AG09319 (cell line): ENCODE results near the gene MOB3B.

Experiments
- DNase-seq: peaks from one replicate; pipeline ENCODE4 v3.0.0-alpha.2; 2010; ENCODE audit warnings: low read depth; ENCODE audit errors: extremely low read depth
- TF ChIP-seq, protein P1 (sequence below): IDR thresholded peaks from 2 replicates; pipeline ENCODE4 v1.5.1; 2011; ENCODE audit warnings: low read depth, mild to moderate bottlenecking, inconsistent platforms, low read length, moderate library complexity

Gene MOB3B

DNA sequence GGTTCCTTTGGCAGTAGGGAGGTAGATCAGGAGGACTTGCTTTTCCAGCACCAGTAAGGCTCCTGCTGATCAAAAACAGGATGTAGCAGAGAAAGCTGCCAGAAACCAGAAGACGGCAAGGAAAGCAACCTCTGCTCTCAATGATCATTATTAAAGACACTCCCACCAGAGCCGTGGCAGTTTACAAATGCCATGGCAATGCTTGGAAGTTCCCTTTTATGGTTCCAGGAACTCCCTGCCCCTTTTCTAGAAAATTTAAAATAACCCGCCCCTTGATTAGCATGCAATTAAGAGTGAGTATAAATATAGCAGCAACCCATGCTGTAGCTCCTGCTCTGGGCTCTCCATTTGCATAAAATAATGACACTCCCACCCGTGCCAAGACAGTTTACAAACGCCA lies 248.8 kb downstream of the MOB3B start:
- TF ChIP-seq, protein P1, sequence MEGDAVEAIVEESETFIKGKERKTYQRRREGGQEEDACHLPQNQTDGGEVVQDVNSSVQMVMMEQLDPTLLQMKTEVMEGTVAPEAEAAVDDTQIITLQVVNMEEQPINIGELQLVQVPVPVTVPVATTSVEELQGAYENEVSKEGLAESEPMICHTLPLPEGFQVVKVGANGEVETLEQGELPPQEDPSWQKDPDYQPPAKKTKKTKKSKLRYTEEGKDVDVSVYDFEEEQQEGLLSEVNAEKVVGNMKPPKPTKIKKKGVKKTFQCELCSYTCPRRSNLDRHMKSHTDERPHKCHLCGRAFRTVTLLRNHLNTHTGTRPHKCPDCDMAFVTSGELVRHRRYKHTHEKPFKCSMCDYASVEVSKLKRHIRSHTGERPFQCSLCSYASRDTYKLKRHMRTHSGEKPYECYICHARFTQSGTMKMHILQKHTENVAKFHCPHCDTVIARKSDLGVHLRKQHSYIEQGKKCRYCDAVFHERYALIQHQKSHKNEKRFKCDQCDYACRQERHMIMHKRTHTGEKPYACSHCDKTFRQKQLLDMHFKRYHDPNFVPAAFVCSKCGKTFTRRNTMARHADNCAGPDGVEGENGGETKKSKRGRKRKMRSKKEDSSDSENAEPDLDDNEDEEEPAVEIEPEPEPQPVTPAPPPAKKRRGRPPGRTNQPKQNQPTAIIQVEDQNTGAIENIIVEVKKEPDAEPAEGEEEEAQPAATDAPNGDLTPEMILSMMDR = no peak
- DNase-seq = no peak

DNA sequence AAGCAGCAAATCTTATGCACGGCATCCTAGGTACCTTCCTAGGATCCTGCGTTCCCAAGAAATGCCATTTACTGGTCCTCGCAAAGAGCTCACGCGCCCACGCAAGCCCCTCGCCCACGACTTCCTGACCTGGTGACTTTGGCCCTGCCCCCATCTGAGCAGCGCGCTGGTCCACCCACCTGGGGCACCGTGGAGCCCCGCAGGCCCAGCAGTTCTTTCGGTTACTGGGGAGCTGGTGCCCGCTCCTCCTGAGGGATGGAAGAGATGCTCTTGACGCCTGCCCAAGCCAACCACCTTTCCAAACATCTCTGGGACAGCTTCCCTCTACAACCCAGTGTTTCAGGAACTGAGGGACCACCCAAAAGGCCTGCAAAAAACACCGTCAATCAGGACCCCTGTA lies 249.4 kb downstream of the MOB3B start:
- TF ChIP-seq, protein P1 = no peak
- DNase-seq = no peak

DNA sequence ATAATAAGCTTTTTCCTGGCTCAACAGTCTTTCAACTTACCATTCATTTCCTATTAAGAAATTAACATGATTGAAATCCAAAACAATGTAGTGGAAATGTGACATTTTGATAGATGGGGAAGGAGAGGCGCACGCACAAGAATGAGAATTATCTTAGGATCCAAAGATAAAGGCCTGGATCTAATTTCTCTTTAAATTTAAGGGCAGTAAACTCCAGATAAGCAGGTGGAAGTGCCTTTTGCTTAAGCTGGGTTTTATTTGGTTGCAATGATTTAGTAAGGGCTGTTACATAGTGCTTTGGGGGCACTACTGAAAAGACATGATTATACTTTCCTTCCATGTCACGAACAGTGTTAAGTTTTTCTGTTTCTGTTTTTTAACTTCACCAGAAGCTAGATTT lies 250.0 kb downstream of the MOB3B start:
- TF ChIP-seq, protein P1 = no peak
- no peak for DNase-seq

- TF ChIP-seq, protein P1 = no peak
- DNase-seq = no peak
Measured at GRCh38 chr9:27278374-27278773, 251.2 kb downstream of the MOB3B start.

DNA sequence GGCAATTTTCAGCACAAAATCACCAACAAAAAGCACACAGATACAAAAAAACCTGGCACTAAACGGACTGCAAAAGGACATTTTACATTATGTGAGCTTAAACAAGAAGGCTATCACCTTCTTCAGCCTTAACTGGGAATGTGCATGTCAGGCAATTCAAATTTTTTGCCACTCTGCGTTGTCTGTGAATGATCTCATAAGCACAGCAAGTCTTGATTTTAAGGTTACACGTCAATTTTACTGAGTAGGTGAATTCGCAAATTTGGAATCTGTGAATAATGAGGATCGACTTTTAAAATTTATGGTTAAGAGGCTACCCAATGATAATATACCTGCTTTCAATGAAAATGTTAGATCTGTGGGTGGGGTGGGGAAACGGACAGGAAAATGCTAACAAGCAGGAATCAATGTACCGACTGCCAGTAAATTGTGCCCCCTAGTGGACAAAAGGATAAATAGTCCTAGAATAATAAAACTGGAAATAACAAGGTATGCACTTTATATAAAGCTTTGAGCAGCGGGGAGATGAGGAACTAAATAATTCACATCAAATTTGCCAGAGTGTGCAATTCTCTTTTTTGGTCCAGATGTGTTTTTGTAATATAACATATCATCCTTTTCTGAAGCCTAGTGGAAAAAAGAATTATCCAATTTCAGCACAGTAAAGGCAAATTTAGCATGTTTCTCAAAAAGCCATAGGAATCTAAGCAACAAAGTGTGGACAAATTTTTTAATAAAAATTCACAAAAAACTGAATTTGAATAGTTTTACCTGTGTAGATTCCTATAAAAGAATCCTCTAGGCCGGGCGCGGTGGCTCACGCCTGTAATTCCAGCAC lies 253.2 kb downstream of the MOB3B start:
- DNase-seq = peak; percentile 11
- TF ChIP-seq, protein P1 = peak; percentile 61
